ENCODE results near the gene ARID3A. TPM values are rescaled to one million over a fixed set of nuclear protein-coding genes. Genes with fewer than 3 reads are reported as not detected.

ARID3A gene
- total and polyA plus RNA-seq, 2 of the 4 experiments (the other 2 are of a cell fraction), result 16.0 to 23.1 TPM

GRCh38 chr19:944663-945241, 18.9 kb downstream of the ARID3A start:
- Histone ChIP-seq H3K4me3 (ENCODE audit: insufficient read depth, low read depth, low read length) (no peak overlapping the region), H3K23ac (ENCODE audit: low read depth, low read length) (no peak overlapping the region), H2AK5ac (ENCODE audit: low read depth, low read length) (no peak overlapping the region), H4K20me1 (ENCODE audit: insufficient read depth, low read length) (peaks cover 86% of the 10 kb centered on the region), H3K4ac (ENCODE audit: low read depth, low read length) (no peak overlapping the region), H3K9me1 (ENCODE audit: insufficient read depth, low read length) (peaks cover 7% of the 10 kb centered on the region; the same call in 1 of the 2 replicates), H2BK15ac (ENCODE audit: low read depth, low read length) (no peak overlapping the region), H3K27ac (ENCODE audit: insufficient read depth, low read length) (no peak overlapping the region), H3K9me3 (ENCODE audit: control insufficient read depth, insufficient read depth, low read length) (no peaks in the 10 kb centered on the region), H3K14ac (replicated peaks; ENCODE audit: low read depth, low read length) (no peak overlapping the region), H3K79me1 (ENCODE audit: low read depth in 1 of 2, low read length in 2 of 2) (peaks cover 6 to 75% of the 10 kb centered on the region in 2 experiments), H3K18ac (ENCODE audit: low read depth, low read length) (no peak overlapping the region), H2BK5ac (ENCODE audit: low read depth, low read length, poor library complexity, severe bottlenecking) (no peak overlapping the region), H4K8ac (ENCODE audit: low read depth in 2 of 2, low read length in 2 of 2) (no peak overlapping the region), H3K27me3 (ENCODE audit: control insufficient read depth, insufficient read depth, low read length) (no peaks in the 10 kb centered on the region), H3K36me3 (ENCODE audit: control insufficient read depth, insufficient read depth, low read length) (peaks cover 44% of the 10 kb centered on the region), H2BK20ac (ENCODE audit: low read depth, low read length) (no peak overlapping the region), H2AFZ (replicated peaks; ENCODE audit: low read length, poor library complexity) (no peak overlapping the region), H3K56ac (ENCODE audit: extremely low read depth, insufficient read depth, low read length) (no peak overlapping the region), H3K4me2 (ENCODE audit: low read depth, low read length) (no peak overlapping the region), H2BK120ac (ENCODE audit: low read depth, low read length) (no peak overlapping the region), H2AK9ac (replicated peaks; ENCODE audit: low read depth, low read length, poor library complexity) (peak overlapping the region; percentile 3), H4K91ac (ENCODE audit: insufficient read depth, low read depth, low read length) (no peak overlapping the region), H4K5ac (ENCODE audit: low read depth, low read length) (no peak overlapping the region), H3K9ac (ENCODE audit: low read depth, low read length) (no peak overlapping the region), H3K4me1 (ENCODE audit: control insufficient read depth, insufficient read depth, low read length) (peaks cover 9% of the 10 kb centered on the region; the same call in 1 of the 2 replicates)
- TF ChIP-seq CEBPB (IDR thresholded peaks at IDR 0.05; ENCODE audit: low read depth, low read length), result no peak
- TF ChIP-seq POLR2A (IDR thresholded peaks at IDR 0.05; ENCODE audit: low read depth, low read length), result no peak
- TF ChIP-seq RAD21 (IDR thresholded peaks at IDR 0.05; ENCODE audit: low read length), result no peak
- no peak for TF ChIP-seq MXI1 (IDR thresholded peaks at IDR 0.05; ENCODE audit: borderline replicate concordance, low read depth, low read length)
- TF ChIP-seq, protein P1, sequence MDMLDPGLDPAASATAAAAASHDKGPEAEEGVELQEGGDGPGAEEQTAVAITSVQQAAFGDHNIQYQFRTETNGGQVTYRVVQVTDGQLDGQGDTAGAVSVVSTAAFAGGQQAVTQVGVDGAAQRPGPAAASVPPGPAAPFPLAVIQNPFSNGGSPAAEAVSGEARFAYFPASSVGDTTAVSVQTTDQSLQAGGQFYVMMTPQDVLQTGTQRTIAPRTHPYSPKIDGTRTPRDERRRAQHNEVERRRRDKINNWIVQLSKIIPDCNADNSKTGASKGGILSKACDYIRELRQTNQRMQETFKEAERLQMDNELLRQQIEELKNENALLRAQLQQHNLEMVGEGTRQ (IDR thresholded peaks at IDR 0.05; ENCODE audit: low read depth, low read length), result no peak
- TF ChIP-seq SMC3 (IDR thresholded peaks at IDR 0.05; ENCODE audit: low read depth, low read length), result no peak
- no peak for ATAC-seq (ENCODE audit: low read depth)
- in situ Hi-C loops (cut with MboI; ENCODE audit: low sequenced_read_pairs), result no loop called here
- DNase-seq, result no peak
- CTCF ChIA-PET, result no interaction called here
- WGBS, 2 experiments (ENCODE audit: extremely low coverage in 2 of 2, insufficient read length in 1 of 2), result 63% methylated on average over 11 of the region's 22 CpGs; no CpG with 5 or more reads in 1 of the 2 experiments
- dilution Hi-C loops (cut with HindIII; ENCODE audit: low sequenced_read_pairs, unreplicated experiment), result no loop called here
- intact Hi-C loops (cut with micrococcal nuclease), result no loop called here
- BruUV-seq (replicated peaks), result no TSS peak
- POLR2A ChIA-PET (ENCODE audit: unreplicated experiment), result no interaction called here

All from IMR-90 (cell line).